Upper lobe of left lung (tissue), 6 donors: ENCODE measurements around the gene FARP1. TPM values are rescaled to one million over a fixed set of nuclear protein-coding genes. Genes with fewer than 3 reads are reported as not detected.

Source experiments
- ATAC-seq, 2 donors: fragments of 200-7000 bp; cut with Tn5 transposase; one replicate each; pipeline ENCODE4 v1.9.1; 2022; ENCODE audit warnings: mild to moderate bottlenecking in 2 of 2, moderate library complexity in 2 of 2; ENCODE audit not compliant: low FRiP score in 2 of 2
- DNase-seq, 2 donors: peaks; one replicate each; pipeline ENCODE4 v3.0.0-alpha.2; 2019 to 2020
- H3K27ac ChIP-seq, 4 donors: fragments of 200-600 bp; sonication (generic); one replicate each; pipeline ENCODE4 v1.5.1; 2016 to 2019
- H3K27me3 ChIP-seq, 4 donors: fragments of 200-600 bp; sonication (generic); one replicate each; pipeline ENCODE4 v1.5.1; 2017 to 2019
- H3K36me3 ChIP-seq, 4 donors: fragments of 200-600 bp; sonication (generic); one replicate each; pipeline ENCODE4 v1.5.1; 2016 to 2019
- H3K4me1 ChIP-seq, 4 donors: fragments of 200-600 bp; sonication (generic); one replicate each; pipeline ENCODE4 v1.5.1; 2018 to 2019
- H3K4me3 ChIP-seq, 4 donors: fragments of 200-600 bp; sonication (generic); one replicate each; pipeline ENCODE4 v1.5.1; 2017 to 2019; ENCODE audit warnings: mild to moderate bottlenecking in 2 of 4, moderate library complexity in 1 of 4
- H3K9me3 ChIP-seq, 4 donors: fragments of 200-600 bp; sonication (generic); one replicate each; pipeline ENCODE4 v1.5.1; 2018 to 2019
- CTCF ChIP-seq, 6 experiments: fragments of 450-650 bp in 4 of 6; fragments of 200-600 bp in 2 of 6; sonication (generic) in 2 of 6; IDR thresholded peaks; one replicate each; pipeline ENCODE4 v1.5.1; 2016 to 2019; ENCODE audit warnings: antibody characterized with exemption in 6 of 6
- EP300 ChIP-seq, 4 donors: sonication (generic); formaldehyde crosslinking; IDR thresholded peaks; one replicate each; pipeline ENCODE4 v1.5.1; 2017; ENCODE audit warnings: antibody characterized with exemption in 4 of 4, control low read depth in 2 of 4
- POLR2A ChIP-seq, 4 donors: fragments of 450-650 bp; IDR thresholded peaks; one replicate each; pipeline ENCODE4 v1.5.1; 2016 to 2017; ENCODE audit warnings: antibody characterized with exemption in 4 of 4, mild to moderate bottlenecking in 2 of 4
- POLR2AphosphoS5 ChIP-seq, 2 donors: sonication (generic); formaldehyde crosslinking; IDR thresholded peaks; one replicate each; pipeline ENCODE4 v1.5.1; 2017; ENCODE audit warnings: antibody characterized with exemption in 2 of 2
- WGBS, 2 donors: methylation state at CpG; one replicate each; pipeline ENCODE4 v1.1.5; 2017 to 2018; 5-methylcytosine and 5-hydroxymethylcytosine counted together
- total RNA-seq, 6 donors: library from RNA; depleted of rRNA in 4 of 6; stranded (reverse); fragments of >200 nt in 4 of 6; gene quantifications; one replicate each; pipeline versions ENCODE4 v1.1.0 to v1.2.1, GENCODE V29; 2016 to 2021
- donor health status: DM: no; HTN: no; CAD: no; lungs with moderate emphysema.
- donor health status: DM: no; HTN: yes; CAD: no; lungs with severe emphysema.

FARP1 gene
- total RNA-seq, 6 donors from 2014 or later, result 65.7 to 111 (median 91.8) TPM

- no peaks in the 10 kb centered on the region for H3K36me3 ChIP-seq
- TF ChIP-seq POLR2AphosphoS5 (IDR thresholded peaks at IDR 0.05) (no peak), CTCF (IDR thresholded peaks at IDR 0.05) (no peak), POLR2A (IDR thresholded peaks at IDR 0.05) (no peak), EP300 (IDR thresholded peaks at IDR 0.05) (no peak)
- no peak overlapping the region for H3K27ac ChIP-seq
- ATAC-seq (no peak), DNase-seq (no peak)
- no peaks in the 10 kb centered on the region for H3K9me3 ChIP-seq
- no peaks in the 10 kb centered on the region for H3K4me1 ChIP-seq
- 93 to 98% methylated on average over 4 of the region's 4 CpGs for WGBS, 2 donors
- H3K27me3 ChIP-seq, result no peaks in the 10 kb centered on the region
- H3K4me3 ChIP-seq, result no peak overlapping the region
Observed at GRCh38 chr13:98360545-98360944, 217.7 kb downstream of the FARP1 start.

- ATAC-seq (no peak), DNase-seq (no peak)
- 92 to 96% methylated on average over 5 of the region's 5 CpGs for WGBS, 2 donors
- no peak for TF ChIP-seq POLR2A (IDR thresholded peaks at IDR 0.05)
- no peak for TF ChIP-seq CTCF (IDR thresholded peaks at IDR 0.05)
- no peak for TF ChIP-seq POLR2AphosphoS5 (IDR thresholded peaks at IDR 0.05)
- no peak for TF ChIP-seq EP300 (IDR thresholded peaks at IDR 0.05)
- H3K4me3 ChIP-seq, result no peak overlapping the region
- H3K27me3 ChIP-seq, result no peaks in the 10 kb centered on the region
- no peak overlapping the region for H3K27ac ChIP-seq
- peaks cover 0 to 4% (median 0%) of the 10 kb centered on the region in 4 donors for H3K36me3 ChIP-seq
- H3K9me3 ChIP-seq, result no peaks in the 10 kb centered on the region
- H3K4me1 ChIP-seq, result no peaks in the 10 kb centered on the region
Observed at GRCh38 chr13:98363326-98363725, 220.4 kb downstream of the FARP1 start.

GRCh38 chr13:98364179-98364578 lies 221.3 kb downstream of the FARP1 start:
- DNase-seq, result no peak
- Histone ChIP-seq H3K36me3 (peaks cover 0 to 10% (median 0%) of the 10 kb centered on the region in 4 donors), H3K9me3 (no peaks in the 10 kb centered on the region), H3K27me3 (no peaks in the 10 kb centered on the region), H3K4me1 (no peaks in the 10 kb centered on the region), H3K4me3 (no peak overlapping the region), H3K27ac (no peak overlapping the region)
- 76 to 79% methylated on average over 2 of the region's 2 CpGs for WGBS, 2 donors
- no peak for ATAC-seq
- TF ChIP-seq POLR2A (IDR thresholded peaks at IDR 0.05) (no peak), CTCF (IDR thresholded peaks at IDR 0.05) (no peak), POLR2AphosphoS5 (IDR thresholded peaks at IDR 0.05) (no peak), EP300 (IDR thresholded peaks at IDR 0.05) (no peak)

- no peak for DNase-seq
- Histone ChIP-seq H3K9me3 (no peaks in the 10 kb centered on the region), H3K4me1 (no peaks in the 10 kb centered on the region), H3K27me3 (no peaks in the 10 kb centered on the region), H3K27ac (no peak overlapping the region), H3K36me3 (peaks cover 0 to 10% (median 0%) of the 10 kb centered on the region in 4 donors), H3K4me3 (no peak overlapping the region)
- WGBS, 2 donors, result 86 to 88% methylated on average over 2 of the region's 2 CpGs
- no peak for TF ChIP-seq POLR2A (IDR thresholded peaks at IDR 0.05)
- TF ChIP-seq EP300 (IDR thresholded peaks at IDR 0.05), result no peak
- TF ChIP-seq CTCF (IDR thresholded peaks at IDR 0.05), result no peak
- TF ChIP-seq POLR2AphosphoS5 (IDR thresholded peaks at IDR 0.05), result no peak
- ATAC-seq, result no peak
Observed at GRCh38 chr13:98364647-98365046, 221.8 kb downstream of the FARP1 start.

- H3K4me3 ChIP-seq, result no peak overlapping the region
- 88 to 92% methylated on average over 3 of the region's 3 CpGs for WGBS, 2 donors
- no peaks in the 10 kb centered on the region for H3K9me3 ChIP-seq
- no peak for ATAC-seq
- TF ChIP-seq EP300 (IDR thresholded peaks at IDR 0.05) (no peak), POLR2A (IDR thresholded peaks at IDR 0.05) (no peak), CTCF (IDR thresholded peaks at IDR 0.05) (no peak)
- no peaks in the 10 kb centered on the region for H3K27me3 ChIP-seq
- peaks cover 0 to 10% (median 0%) of the 10 kb centered on the region in 4 donors for H3K36me3 ChIP-seq
- no peak for DNase-seq
- H3K27ac ChIP-seq, result no peak overlapping the region
- no peaks in the 10 kb centered on the region for H3K4me1 ChIP-seq
Observed at GRCh38 chr13:98365302-98365701, 222.4 kb downstream of the FARP1 start.
